ENCODE measurements around the gene ESPL1.

The ESPL1 gene

GRCh38 chr12:53267999-53268629, at the start of gene ESPL1:
Gene ESPL1 (plus strand): TSS chr12:53268299. CDS start chr12:53268767, 468 bp downstream.
- peak; percentile 33 to 60 for DNase-seq

- no peak for DNase-seq
Observed at GRCh38 chr12:53218551-53219291, 49.4 kb upstream of the ESPL1 start.

GRCh38 chr12:53219292-53219955, 48.7 kb upstream of the ESPL1 start:
- no peak for DNase-seq

- no peak for DNase-seq
Observed at GRCh38 chr12:53219956-53220693, 48.0 kb upstream of the ESPL1 start.

- DNase-seq = peak in 1 of 2 experiments; percentile 21
Observed at GRCh38 chr12:53220694-53221202, 47.4 kb upstream of the ESPL1 start.

- DNase-seq = no peak
Observed at GRCh38 chr12:53221203-53222080, 46.7 kb upstream of the ESPL1 start.

- DNase-seq = no peak
Observed at GRCh38 chr12:53222170-53222721, 45.9 kb upstream of the ESPL1 start.

- DNase-seq = no peak
Observed at GRCh38 chr12:53222806-53223261, 45.3 kb upstream of the ESPL1 start.

GRCh38 chr12:53223389-53224060, 44.6 kb upstream of the ESPL1 start:
- DNase-seq = no peak

GRCh38 chr12:53224061-53224896, 43.8 kb upstream of the ESPL1 start:
- DNase-seq = no peak

- no peak for DNase-seq
Observed at GRCh38 chr12:53224897-53225634, 43.0 kb upstream of the ESPL1 start.

- DNase-seq = no peak
Observed at GRCh38 chr12:53225635-53226424, 42.3 kb upstream of the ESPL1 start.

- no peak for DNase-seq
Observed at GRCh38 chr12:53226815-53227214, 41.3 kb upstream of the ESPL1 start.

- DNase-seq = no peak
Observed at GRCh38 chr12:53227341-53227740, 40.8 kb upstream of the ESPL1 start.

GRCh38 chr12:53227836-53228235, 40.3 kb upstream of the ESPL1 start:
- DNase-seq = no peak

GRCh38 chr12:53229454-53229853, 38.6 kb upstream of the ESPL1 start:
- DNase-seq = no peak

- DNase-seq = no peak
Observed at GRCh38 chr12:53230108-53230845, 37.8 kb upstream of the ESPL1 start.

- no peak for DNase-seq
Observed at GRCh38 chr12:53231671-53231920, 36.5 kb upstream of the ESPL1 start.
